Mesendoderm (in vitro differentiated cells): ENCODE results near the gene AP3D1.
"Not testable (repeated sequence)": the region's sequence is repeated elsewhere in the genome, so short reads cannot be mapped to it uniquely, and the experiment has no call there.

Experiments
- DNase-seq: peaks from one replicate; pipeline ENCODE4 v3.0.0; 2013
- H2AK5ac ChIP-seq: 2 replicates; pipeline ENCODE4 v1.6.1; 2013; ENCODE audit warnings: low read length, inconsistent platforms
- H2BK120ac ChIP-seq: 2 replicates; pipeline ENCODE4 v1.6.1; 2013; ENCODE audit warnings: low read depth, mild to moderate bottlenecking, low read length, moderate library complexity, mixed read lengths
- H2BK15ac ChIP-seq: replicated peaks from 2 replicates; pipeline ENCODE4 v1.6.1; 2013; ENCODE audit warnings: low read depth, mild to moderate bottlenecking, moderate library complexity
- H2BK5ac ChIP-seq: 2 replicates; pipeline ENCODE4 v1.6.1; 2013; ENCODE audit warnings: low read length, inconsistent platforms
- H3K18ac ChIP-seq: 2 replicates; pipeline ENCODE4 v1.6.1; 2013; ENCODE audit warnings: mild to moderate bottlenecking, low read length, mixed read lengths
- H3K23ac ChIP-seq: one replicate; pipeline ENCODE4 v1.6.1; 2013; ENCODE audit warnings: low read length
- H3K27ac ChIP-seq: 2 replicates; pipeline ENCODE4 v1.5.1; 2013; ENCODE audit warnings: low read depth, mild to moderate bottlenecking, inconsistent platforms, low read length, moderate library complexity
- H3K27me3 ChIP-seq: 2 replicates; pipeline ENCODE4 v1.6.1; 2013; ENCODE audit warnings: low read length, control low read depth, mild to moderate bottlenecking, inconsistent platforms; ENCODE audit not compliant: insufficient read depth, poor library complexity
- H3K36me3 ChIP-seq: 2 replicates; pipeline ENCODE4 v1.6.1; 2013; ENCODE audit warnings: low read length, inconsistent platforms; ENCODE audit not compliant: control insufficient read depth, insufficient read depth
- H3K4ac ChIP-seq: one replicate; pipeline ENCODE4 v1.6.1; 2013; ENCODE audit warnings: low read depth, mild to moderate bottlenecking, low read length, moderate library complexity
- H3K4me1 ChIP-seq: 2 replicates; pipeline ENCODE4 v1.6.1; 2013; ENCODE audit warnings: low read depth, low read length, inconsistent platforms; ENCODE audit not compliant: control insufficient read depth
- H3K4me2 ChIP-seq: 2 replicates; pipeline ENCODE4 v1.6.1; 2013; ENCODE audit warnings: low read length
- H3K4me3 ChIP-seq: 2 replicates; pipeline ENCODE4 v1.5.1; 2013; ENCODE audit warnings: mild to moderate bottlenecking, low read length
- H3K56ac ChIP-seq: one replicate; pipeline ENCODE4 v1.6.1; 2013; ENCODE audit warnings: low read length
- H3K79me1 ChIP-seq: 2 replicates; pipeline ENCODE4 v1.6.1; 2013; ENCODE audit warnings: low read length, inconsistent platforms
- H3K79me2 ChIP-seq: 2 replicates; pipeline ENCODE4 v1.6.1; 2013; ENCODE audit warnings: mild to moderate bottlenecking, low read length; ENCODE audit not compliant: control insufficient read depth, insufficient read depth
- H3K9ac ChIP-seq: 2 replicates; pipeline ENCODE4 v1.6.1; 2013; ENCODE audit warnings: low read length, inconsistent platforms
- H4K5ac ChIP-seq: one replicate; pipeline ENCODE4 v1.6.1; 2013; ENCODE audit warnings: low read length
- H4K8ac ChIP-seq: one replicate; pipeline ENCODE4 v1.6.1; 2013; ENCODE audit warnings: low read depth, mild to moderate bottlenecking, control low read depth, low read length, moderate library complexity
- whole genome bisulfite sequencing: extraction: QIAGEN DNeasy Blood & Tissue Kit; methylation state at CpG from one replicate; pipeline ENCODE4 v1.1.7; 2013; ENCODE audit warnings: low lambda C conversion rate, missing lambda C conversion rate; ENCODE audit not compliant: insufficient coverage; ENCODE audit errors: extremely low coverage; 5-methylcytosine and 5-hydroxymethylcytosine counted together

AP3D1 gene

DNA sequence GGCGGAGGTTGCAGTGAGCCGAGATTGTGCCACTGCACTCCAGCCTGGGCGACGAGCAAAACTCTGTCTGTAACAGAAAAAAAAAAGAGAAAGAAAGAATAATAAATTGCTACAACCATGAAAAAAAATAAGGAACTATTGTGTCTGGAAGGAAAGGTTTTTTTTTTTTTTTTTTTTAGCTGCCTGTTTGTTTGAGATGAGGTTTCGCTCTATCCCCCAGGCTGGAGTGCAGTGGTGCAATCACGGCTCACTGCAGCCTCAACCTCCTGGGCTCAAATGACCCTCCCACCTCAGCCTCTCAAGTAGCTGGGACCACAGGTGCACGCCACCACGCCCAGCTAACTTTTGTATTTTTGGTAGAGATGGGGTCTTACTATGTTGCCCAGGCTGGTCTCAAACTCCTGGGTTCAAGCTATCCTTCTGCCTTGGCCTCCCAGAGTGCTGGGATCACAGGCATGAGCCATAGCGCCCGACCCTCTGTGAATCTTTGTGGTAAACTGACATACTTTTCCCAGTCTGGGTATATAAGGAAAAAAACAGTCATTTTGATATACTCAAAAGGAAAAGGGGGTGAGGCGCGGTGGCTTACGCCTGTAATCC lies 59.3 kb downstream of the AP3D1 start:
- not testable (repeated sequence) for H2BK15ac ChIP-seq, H3K4me2 ChIP-seq, H3K4me1 ChIP-seq, H3K9ac ChIP-seq, H2AK5ac ChIP-seq, H3K4me3 ChIP-seq, H2BK5ac ChIP-seq, H3K36me3 ChIP-seq, H3K79me2 ChIP-seq, H3K18ac ChIP-seq, H3K4ac ChIP-seq, H3K56ac ChIP-seq, H3K79me1 ChIP-seq, H3K27ac ChIP-seq, H2BK120ac ChIP-seq, H4K8ac ChIP-seq, H3K23ac ChIP-seq, DNase-seq, H4K5ac ChIP-seq, H3K27me3 ChIP-seq
- no CpG with 5 or more reads among the region's 13 CpGs for WGBS

- H3K4me1 ChIP-seq, result peaks cover 5% of the 10 kb centered on the region
- H3K18ac ChIP-seq, result no peak overlapping the region
- no peak overlapping the region for H2AK5ac ChIP-seq
- no peaks in the 10 kb centered on the region for H3K27me3 ChIP-seq
- H3K9ac ChIP-seq, result no peak overlapping the region
- H2BK5ac ChIP-seq, result no peak overlapping the region
- H3K4me3 ChIP-seq, result no peak overlapping the region
- no peak for DNase-seq
- H2BK120ac ChIP-seq, result no peak overlapping the region
- H3K23ac ChIP-seq, result peak overlapping the region; percentile 94
- no CpG with 5 or more reads among the region's 2 CpGs for WGBS
- no peaks in the 10 kb centered on the region for H3K36me3 ChIP-seq
- H3K79me2 ChIP-seq, result no peaks in the 10 kb centered on the region
- H3K4me2 ChIP-seq, result no peak overlapping the region
- no peak overlapping the region for H4K5ac ChIP-seq
- H2BK15ac ChIP-seq, result no peak overlapping the region
- no peak overlapping the region for H3K56ac ChIP-seq
- H4K8ac ChIP-seq, result no peak overlapping the region
- H3K27ac ChIP-seq, result no peak overlapping the region
- no peak overlapping the region for H3K4ac ChIP-seq
- peaks cover 2% of the 10 kb centered on the region for H3K79me1 ChIP-seq
Measured at GRCh38 chr19:2089727-2090053, 61.7 kb downstream of the AP3D1 start.

DNA sequence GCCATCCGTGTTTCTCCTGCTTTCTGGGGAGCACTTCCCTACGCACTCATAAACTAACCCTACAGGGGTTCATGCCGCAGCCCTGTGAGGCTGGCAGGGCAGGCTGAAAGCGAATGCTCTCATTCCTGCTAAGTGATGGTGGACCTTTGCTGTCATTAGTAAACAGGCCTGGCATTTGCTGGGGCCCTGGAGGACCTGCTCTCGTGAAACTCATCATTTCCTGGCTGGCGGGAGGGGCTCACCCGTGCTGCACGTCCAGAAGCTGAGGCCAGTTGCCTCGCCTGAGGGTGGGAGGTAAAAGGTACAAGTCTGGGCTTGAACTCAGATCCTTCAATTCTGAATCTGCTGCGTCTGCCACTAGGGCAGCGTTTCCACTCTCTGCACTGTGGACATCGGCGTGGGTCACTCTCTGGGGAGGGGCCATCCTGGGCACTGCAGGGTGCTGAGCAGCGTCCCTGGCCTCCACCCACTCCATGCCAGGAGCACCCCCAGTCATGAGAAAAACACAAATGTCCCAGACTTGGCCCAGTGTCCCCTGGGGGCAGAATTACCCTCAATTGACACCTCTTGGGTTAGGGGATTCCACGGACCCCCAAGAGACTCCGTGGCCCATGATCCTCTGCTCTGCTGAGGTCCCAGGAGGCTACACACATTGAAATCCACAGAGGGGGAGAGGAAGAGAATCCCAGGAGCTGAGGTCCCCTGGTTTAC lies 62.2 kb downstream of the AP3D1 start:
- no peaks in the 10 kb centered on the region for H3K79me2 ChIP-seq
- DNase-seq, result no peak
- H2BK120ac ChIP-seq, result no peak overlapping the region
- H3K9ac ChIP-seq, result no peak overlapping the region
- no peak overlapping the region for H3K27ac ChIP-seq
- H3K4ac ChIP-seq, result no peak overlapping the region
- no peak overlapping the region for H3K23ac ChIP-seq
- H3K56ac ChIP-seq, result no peak overlapping the region
- no peak overlapping the region for H3K4me3 ChIP-seq
- no peak overlapping the region for H2AK5ac ChIP-seq
- peaks cover 5% of the 10 kb centered on the region for H3K4me1 ChIP-seq
- H4K8ac ChIP-seq, result no peak overlapping the region
- H3K18ac ChIP-seq, result no peak overlapping the region
- H4K5ac ChIP-seq, result no peak overlapping the region
- no peaks in the 10 kb centered on the region for H3K27me3 ChIP-seq
- peaks cover 2% of the 10 kb centered on the region for H3K79me1 ChIP-seq
- no CpG with 5 or more reads among the region's 16 CpGs for WGBS
- H2BK15ac ChIP-seq, result no peak overlapping the region
- H3K36me3 ChIP-seq, result no peaks in the 10 kb centered on the region
- no peak overlapping the region for H3K4me2 ChIP-seq
- H2BK5ac ChIP-seq, result no peak overlapping the region

- Histone ChIP-seq H3K27ac (no peak overlapping the region), H3K79me2 (no peaks in the 10 kb centered on the region), H3K4me1 (peaks cover 5% of the 10 kb centered on the region), H4K5ac (no peak overlapping the region), H3K36me3 (no peaks in the 10 kb centered on the region), H4K8ac (no peak overlapping the region), H3K56ac (no peak overlapping the region), H3K27me3 (no peaks in the 10 kb centered on the region), H2BK120ac (no peak overlapping the region), H3K9ac (no peak overlapping the region), H3K4me3 (no peak overlapping the region), H3K23ac (no peak overlapping the region), H3K79me1 (no peaks in the 10 kb centered on the region), H2AK5ac (no peak overlapping the region), H3K18ac (no peak overlapping the region), H3K4ac (no peak overlapping the region), H2BK15ac (no peak overlapping the region), H2BK5ac (no peak overlapping the region), H3K4me2 (no peak overlapping the region)
- DNase-seq, result no peak
- WGBS, result no CpG with 5 or more reads among the region's 14 CpGs
Measured at GRCh38 chr19:2087621-2088100, 63.7 kb downstream of the AP3D1 start.

GRCh38 chr19:2086695-2087620 lies 64.4 kb downstream of the AP3D1 start:
- H3K4me1 ChIP-seq, H3K27ac ChIP-seq: not testable (repeated sequence)
- WGBS, result no CpG with 5 or more reads among the region's 13 CpGs

More at GRCh38 chr19:2086695-2087620, 64.4 kb downstream of the AP3D1 start:
- not testable (repeated sequence) for H3K56ac ChIP-seq, H3K27me3 ChIP-seq, H3K4ac ChIP-seq, H3K79me1 ChIP-seq, DNase-seq, H3K23ac ChIP-seq, H3K4me3 ChIP-seq, H3K18ac ChIP-seq, H3K36me3 ChIP-seq, H3K79me2 ChIP-seq, H3K9ac ChIP-seq, H2BK5ac ChIP-seq, H2BK15ac ChIP-seq, H2BK120ac ChIP-seq, H4K8ac ChIP-seq, H2AK5ac ChIP-seq, H3K4me2 ChIP-seq, H4K5ac ChIP-seq
